Common myeloid progenitor, CD34-positive (primary cell): ENCODE data around the gene NOS1AP.
A peak's percentile ranks its signal among the peaks of the same experiment; 100 is the strongest.

Experiments
- CTCF ChIA-PET: fragments of 350-600 bp; sonication (Branson Sonifier 250); formaldehyde crosslinking; loops from one replicate; lab custom pipeline; 2021; ENCODE audit warnings: antibody characterized with exemption; lab: Charles Lee
- POLR2A ChIA-PET: fragments of 350-600 bp; sonication (Branson Sonifier 250); formaldehyde crosslinking; loops from one replicate; lab custom pipeline; 2021; ENCODE audit warnings: antibody characterized with exemption; lab: Charles Lee
- DNase-seq, 3 donors: peaks; one replicate each; pipeline versions ENCODE4 v3.0.0 to v3.0.0-alpha.2; 2013
- H3K27ac ChIP-seq, 2 experiments: 1 replicate in 1 of 2; 2 replicates in 1 of 2; pipeline ENCODE4 v1.7.0; 2013; ENCODE audit warnings: inconsistent platforms in 2 of 2, low read length in 2 of 2, mild to moderate bottlenecking in 2 of 2, low read depth in 1 of 2, moderate library complexity in 1 of 2; ENCODE audit not compliant: severe bottlenecking in 2 of 2, insufficient read depth in 1 of 2, poor library complexity in 1 of 2
- H3K27me3 ChIP-seq, 5 experiments: replicated peaks in 2 of 5; 1 replicate in 3 of 5; 2 replicates in 2 of 5; pipeline versions ENCODE4 v1.6.1 to v1.7.0; 2013; ENCODE audit warnings: low read length in 4 of 5, mild to moderate bottlenecking in 2 of 5, moderate library complexity in 2 of 5, inconsistent platforms in 1 of 5; ENCODE audit not compliant: insufficient read depth in 5 of 5, control insufficient read depth in 4 of 5
- H3K36me3 ChIP-seq, 4 experiments: 1 replicate in 2 of 4; 2 replicates in 2 of 4; pipeline versions ENCODE4 v1.6.1 to v1.7.0; 2013; ENCODE audit warnings: low read length in 3 of 4, control low read depth in 1 of 4, mild to moderate bottlenecking in 1 of 4; ENCODE audit not compliant: control insufficient read depth in 4 of 4, insufficient read depth in 4 of 4
- H3K4me1 ChIP-seq, 4 experiments: 1 replicate in 3 of 4; 2 replicates in 1 of 4; pipeline versions ENCODE4 v1.6.1 to v1.7.1; 2013; ENCODE audit warnings: low read length in 3 of 4, mild to moderate bottlenecking in 3 of 4, control low read depth in 1 of 4, inconsistent platforms in 1 of 4, moderate library complexity in 1 of 4; ENCODE audit not compliant: control insufficient read depth in 4 of 4, insufficient read depth in 4 of 4; ENCODE audit errors: control extremely low read depth in 1 of 4
- H3K4me3 ChIP-seq, 7 experiments: 1 replicate in 4 of 7; 2 replicates in 3 of 7; pipeline versions ENCODE4 v1.5.1 to v1.7.0; 2013; ENCODE audit warnings: mild to moderate bottlenecking in 7 of 7, low read length in 6 of 7, moderate library complexity in 6 of 7, inconsistent platforms in 2 of 7, low read depth in 2 of 7, control low read depth in 1 of 7; ENCODE audit not compliant: insufficient read depth in 4 of 7, control insufficient read depth in 1 of 7; ENCODE audit errors: extremely low read depth in 1 of 7
- H3K9me3 ChIP-seq, 5 experiments: 1 replicate in 4 of 5; 2 replicates in 1 of 5; pipeline versions ENCODE4 v1.6.1 to v1.7.1; 2013; ENCODE audit warnings: low read length in 4 of 5, mild to moderate bottlenecking in 2 of 5, inconsistent platforms in 1 of 5, low read depth in 1 of 5, moderate library complexity in 1 of 5; ENCODE audit not compliant: control insufficient read depth in 4 of 5, insufficient read depth in 2 of 5; ENCODE audit errors: control extremely low read depth in 1 of 5
- WGBS: methylation state at CpG from one replicate; pipeline ENCODE4 v1.1.5; 2013; ENCODE audit not compliant: insufficient coverage; 5-methylcytosine and 5-hydroxymethylcytosine counted together

NOS1AP gene

GRCh38 chr1:162055062-162055461, 14.4 kb upstream of the NOS1AP start:
- ChIA-PET CTCF (interaction anchor here (1.0 to 1.1 kb wide), 2 partner anchors 9 to 217 kb away, joined by 3 read pairs; no protein-coding TSS in a partner anchor), POLR2A (no interaction called here)
- Histone ChIP-seq H3K4me1 (peaks cover 0 to 6% (median under 1%) of the 10 kb centered on the region in 4 experiments), H3K36me3 (no peaks in the 10 kb centered on the region), H3K9me3 (no peaks in the 10 kb centered on the region), H3K4me3 (no peak overlapping the region), H3K27me3 (no peaks in the 10 kb centered on the region), H3K27ac (no peak overlapping the region)
- DNase-seq: no peak
- WGBS: 100% methylated on average over 1 of the region's 3 CpGs

GRCh38 chr1:162056043-162056442, 13.4 kb upstream of the NOS1AP start:
- ChIA-PET POLR2A (no interaction called here), CTCF (interaction anchor here (0.6 to 1.6 kb wide), 23 partner anchors 8 to 518 kb away, joined by 3 to 12 read pairs (median 4); partner anchors contain the start of gene NOS1AP)
- WGBS: 13% methylated on average over 2 of the region's 3 CpGs
- no peaks in the 10 kb centered on the region for H3K36me3 ChIP-seq
- no peaks in the 10 kb centered on the region for H3K27me3 ChIP-seq
- no peaks in the 10 kb centered on the region for H3K9me3 ChIP-seq
- DNase-seq: peak; percentile 51 to 72 (median 69)
- peaks cover 0 to 6% (median under 1%) of the 10 kb centered on the region in 4 experiments for H3K4me1 ChIP-seq
- peak overlapping the region in 1 of 7 experiments; percentile 29 for H3K4me3 ChIP-seq
- no peak overlapping the region for H3K27ac ChIP-seq

GRCh38 chr1:162056579-162056978, 12.9 kb upstream of the NOS1AP start:
- Histone ChIP-seq H3K9me3 (no peaks in the 10 kb centered on the region), H3K4me1 (peaks cover 0 to 6% (median under 1%) of the 10 kb centered on the region in 4 experiments), H3K4me3 (no peak overlapping the region), H3K27me3 (no peaks in the 10 kb centered on the region), H3K27ac (no peak overlapping the region), H3K36me3 (no peaks in the 10 kb centered on the region)
- POLR2A ChIA-PET: no interaction called here
- CTCF ChIA-PET: interaction anchor here (0.6 to 1.6 kb wide), 24 partner anchors 9 to 790 kb away, joined by 3 to 12 read pairs (median 4); partner anchors contain the start of gene NOS1AP
- DNase-seq: no peak
- WGBS: 92% methylated on average over 2 of the region's 3 CpGs

GRCh38 chr1:162059721-162060120, 9.8 kb upstream of the NOS1AP start:
- Histone ChIP-seq H3K27ac (no peak overlapping the region), H3K36me3 (no peaks in the 10 kb centered on the region), H3K9me3 (no peaks in the 10 kb centered on the region), H3K4me3 (no peak overlapping the region), H3K4me1 (peaks cover 0 to 2% (median 0%) of the 10 kb centered on the region in 4 experiments), H3K27me3 (no peaks in the 10 kb centered on the region)
- no peak for DNase-seq
- 100% methylated on average over 1 of the region's 3 CpGs for WGBS
- ChIA-PET POLR2A (no interaction called here), CTCF (interaction anchor here (0.9 to 2.1 kb wide), 3 partner anchors 9 to 217 kb away, joined by 4 to 6 read pairs (median 5); no protein-coding TSS in a partner anchor)

GRCh38 chr1:162060314-162060713, 9.2 kb upstream of the NOS1AP start:
- POLR2A ChIA-PET: no interaction called here
- CTCF ChIA-PET: interaction anchor here (0.9 to 2.1 kb wide), 3 partner anchors 8 to 216 kb away, joined by 4 to 6 read pairs (median 5); no protein-coding TSS in a partner anchor
- 100% methylated on average over 1 of the region's 1 CpG for WGBS

GRCh38 chr1:162062542-162063015, 6.9 kb upstream of the NOS1AP start:
- DNase-seq: no peak
- no peak overlapping the region for H3K27ac ChIP-seq
- WGBS: 96% methylated on average over 3 of the region's 4 CpGs
- peaks cover 0 to 5% (median 0%) of the 10 kb centered on the region in 4 experiments for H3K4me1 ChIP-seq
- no peaks in the 10 kb centered on the region for H3K36me3 ChIP-seq
- H3K4me3 ChIP-seq: no peak overlapping the region
- H3K9me3 ChIP-seq: no peaks in the 10 kb centered on the region
- peaks cover 0 to 4% (median 0%) of the 10 kb centered on the region in 5 experiments for H3K27me3 ChIP-seq
- ChIA-PET CTCF (interaction anchor here (1.2 to 1.6 kb wide), 4 partner anchors 9 to 217 kb away, joined by 3 to 6 read pairs (median 4); no protein-coding TSS in a partner anchor), POLR2A (no interaction called here)

More at GRCh38 chr1:162060314-162060713, 9.2 kb upstream of the NOS1AP start:
- H3K4me3 ChIP-seq: no peak overlapping the region
- H3K9me3 ChIP-seq: no peaks in the 10 kb centered on the region
- DNase-seq: no peak
- no peak overlapping the region for H3K27ac ChIP-seq
- peaks cover 0 to 6% (median 0%) of the 10 kb centered on the region in 4 experiments for H3K4me1 ChIP-seq
- H3K36me3 ChIP-seq: no peaks in the 10 kb centered on the region
- no peaks in the 10 kb centered on the region for H3K27me3 ChIP-seq

- Histone ChIP-seq H3K36me3 (no peaks in the 10 kb centered on the region), H3K4me1 (peaks cover 3 to 13% (median 10%) of the 10 kb centered on the region in 4 experiments), H3K9me3 (no peaks in the 10 kb centered on the region), H3K4me3 (no peak overlapping the region), H3K27ac (no peak overlapping the region), H3K27me3 (peaks cover 0 to 15% (median 7%) of the 10 kb centered on the region in 5 experiments)
- POLR2A ChIA-PET: no interaction called here
- no peak for DNase-seq
- WGBS: no CpG with 5 or more reads among the region's 2 CpGs
- CTCF ChIA-PET: interaction anchor here (1.0 kb wide), 2 partner anchors 12 to 21 kb away, joined by 4 read pairs; no protein-coding TSS in a partner anchor
Measured at GRCh38 chr1:162065016-162065415, 4.5 kb upstream of the NOS1AP start.
